GM10248 (cell line): ENCODE data around the gene EIF3A.

Experiments
- CTCF ChIA-PET: fragments of 300-600 bp; sonication (Branson Sonifier 250); formaldehyde crosslinking; extraction: SDS; loops from one replicate; lab custom pipeline; 2021; ENCODE audit warnings: antibody characterized with exemption; lab: Yijun Ruan, JAX
- POLR2A ChIA-PET: fragments of 350-650 bp; sonication (Branson Sonifier 250); formaldehyde crosslinking; extraction: SDS; loops from one replicate; lab custom pipeline; 2020; ENCODE audit warnings: antibody characterized with exemption; lab: Yijun Ruan, JAX
- DNase-seq: peaks from one replicate; pipeline ENCODE4 v3.0.0; 2012; ENCODE audit errors: extremely low spot score
- CTCF ChIP-seq: IDR thresholded peaks from 2 replicates; pipeline ENCODE4 v1.5.1; 2012; ENCODE audit warnings: mild to moderate bottlenecking, low read depth; ENCODE audit errors: extremely low read depth, missing control alignments, control extremely low read depth

Gene EIF3A

GRCh38 chr10:119070395-119071165, 10.0 kb downstream of the EIF3A start:
- CTCF ChIA-PET = interaction anchor here (1.2 to 1.5 kb wide), 2 partner anchors 12 to 20 kb away, joined by 3 read pairs; no protein-coding TSS in a partner anchor
- no peak for DNase-seq

GRCh38 chr10:119061926-119062325, 18.7 kb downstream of the EIF3A start:
- no peak for DNase-seq
- ChIA-PET POLR2A (interaction anchor here (1.1 kb wide), 1 partner anchor 8 kb away, joined by 3 read pairs; no protein-coding TSS in a partner anchor), CTCF (no interaction called here)
- TF ChIP-seq CTCF = no peak

More at GRCh38 chr10:119070395-119071165, 10.0 kb downstream of the EIF3A start:
- TF ChIP-seq CTCF = no peak
- POLR2A ChIA-PET = no interaction called here

- TF ChIP-seq CTCF = no peak
- CTCF ChIA-PET = no interaction called here
- no peak for DNase-seq
- POLR2A ChIA-PET = no interaction called here
Measured at GRCh38 chr10:119061352-119061751, 19.3 kb downstream of the EIF3A start.

- ChIA-PET POLR2A (no interaction called here), CTCF (no interaction called here)
Measured at GRCh38 chr10:119060107-119060506, 20.5 kb downstream of the EIF3A start.

GRCh38 chr10:119059557-119059956, 21.1 kb downstream of the EIF3A start:
- POLR2A ChIA-PET = no interaction called here
- DNase-seq = no peak
- CTCF ChIA-PET = no interaction called here
- no peak for TF ChIP-seq CTCF

More at GRCh38 chr10:119060107-119060506, 20.5 kb downstream of the EIF3A start:
- no peak for DNase-seq
- no peak for TF ChIP-seq CTCF

GRCh38 chr10:119058010-119058409, 22.6 kb downstream of the EIF3A start:
- ChIA-PET POLR2A (no interaction called here), CTCF (interaction anchor here (1.3 kb wide), 1 partner anchor 13 kb away, joined by 3 read pairs; no protein-coding TSS in a partner anchor)
- no peak for DNase-seq
- TF ChIP-seq CTCF = no peak
